DMS79 (cell line): ENCODE data around the gene CXorf38.
A peak's percentile ranks its signal among the peaks of the same experiment; 100 is the strongest.
"Not testable (repeated sequence)": the region's sequence is repeated elsewhere in the genome, so short reads cannot be mapped to it uniquely, and the experiment has no call there.

Experiments
- DNase-seq: peaks from one replicate; lab custom pipeline; 2025; lab: John Stamatoyannopoulos, UW

Gene CXorf38

GRCh38 chrX:40628506-40628905 lies 18.9 kb downstream of the CXorf38 start:
- no peak for DNase-seq

GRCh38 chrX:40625294-40625693 lies 22.1 kb downstream of the CXorf38 start:
- no peak for DNase-seq

- no peak for DNase-seq
Observed at GRCh38 chrX:40623665-40624064, 23.7 kb downstream of the CXorf38 start.

GRCh38 chrX:40623139-40623536 lies 24.2 kb downstream of the CXorf38 start, which contains the start of gene MPC1L:
Gene MPC1L, plus strand, starts transcription at chrX:40623428. Its CDS starts 138 bp downstream, at chrX:40623566.
- no peak for DNase-seq

GRCh38 chrX:40622479-40623138 lies 24.8 kb downstream of the CXorf38 start:
- no peak for DNase-seq

- DNase-seq: no peak
Observed at GRCh38 chrX:40617566-40617965, 29.8 kb downstream of the CXorf38 start.

- DNase-seq: no peak
Observed at GRCh38 chrX:40615976-40616375, 31.4 kb downstream of the CXorf38 start.

- DNase-seq: no peak
Observed at GRCh38 chrX:40612511-40612910, 34.9 kb downstream of the CXorf38 start.

GRCh38 chrX:40607381-40607780 lies 40.0 kb downstream of the CXorf38 start:
- DNase-seq: no peak

- DNase-seq: no peak
Observed at GRCh38 chrX:40603446-40603845, 43.9 kb downstream of the CXorf38 start.

- not testable (repeated sequence) for DNase-seq
Observed at GRCh38 chrX:40589616-40590321, 57.6 kb downstream of the CXorf38 start.

- DNase-seq: not testable (repeated sequence)
Observed at GRCh38 chrX:40587623-40588022, 59.7 kb downstream of the CXorf38 start.

- DNase-seq: no peak
Observed at GRCh38 chrX:40582811-40583210, 64.5 kb downstream of the CXorf38 start.

GRCh38 chrX:40582178-40582577 lies 65.2 kb downstream of the CXorf38 start:
- not testable (repeated sequence) for DNase-seq

- DNase-seq: no peak
Observed at GRCh38 chrX:40581336-40581920, 65.9 kb downstream of the CXorf38 start.

GRCh38 chrX:40580537-40581335 lies 66.6 kb downstream of the CXorf38 start, which contains the start of gene ATP6AP2:
Gene ATP6AP2, plus strand, starts transcription at chrX:40580970. Its CDS starts 96 bp downstream, at chrX:40581066.
- DNase-seq: peak; percentile 80

- DNase-seq: no peak
Observed at GRCh38 chrX:40579900-40580536, 67.3 kb downstream of the CXorf38 start.

- DNase-seq: no peak
Observed at GRCh38 chrX:40579141-40579540, 68.2 kb downstream of the CXorf38 start.

GRCh38 chrX:40578039-40578695 lies 69.2 kb downstream of the CXorf38 start:
- peak; percentile 31 for DNase-seq
